ENCODE measurements around the gene FADS6.

FADS6 gene

DNA sequence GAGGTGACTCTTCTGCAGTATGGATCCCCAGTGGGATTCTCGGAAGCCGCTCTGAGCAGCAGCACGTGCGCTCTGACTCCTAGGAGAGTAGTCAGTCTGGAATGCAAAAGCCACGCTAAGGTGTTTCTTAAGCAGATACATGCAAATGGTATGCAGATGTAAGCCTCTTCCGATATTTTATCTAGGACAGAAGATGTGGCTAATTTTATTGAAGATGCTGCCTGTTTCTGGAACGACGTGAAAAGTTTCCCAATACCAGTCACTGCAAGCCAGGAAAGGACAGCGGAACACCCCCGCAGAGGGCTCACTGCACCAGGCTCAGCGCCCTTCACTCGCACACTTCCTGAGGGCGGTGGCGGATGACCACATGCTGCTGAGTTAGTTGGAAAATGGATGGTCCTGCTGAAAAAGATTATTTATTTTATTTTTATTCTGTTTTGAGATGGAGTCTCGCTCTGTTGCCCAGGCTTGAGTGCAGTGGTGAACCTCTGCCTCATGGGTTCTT lies 10.1 kb downstream of the FADS6 start:
- H2AFZ ChIP-seq (ENCODE audit: low read length, unreplicated experiment), result no peak overlapping the region
- peaks cover 36% of the 10 kb centered on the region for H3K27me3 ChIP-seq (ENCODE audit: insufficient read depth, low read length)
- no peaks in the 10 kb centered on the region for H3K79me2 ChIP-seq (ENCODE audit: control insufficient read depth, insufficient read depth, low read length, unreplicated experiment)
- no peak overlapping the region for H3K27ac ChIP-seq (ENCODE audit: low read depth, low read length)
- H3K4me1 ChIP-seq (ENCODE audit: control insufficient read depth, insufficient read depth, low read length, unreplicated experiment), result no peaks in the 10 kb centered on the region
- no peak overlapping the region for H3K4me3 ChIP-seq (ENCODE audit: low read depth, low read length)
- H3K36me3 ChIP-seq (ENCODE audit: insufficient read depth, low read length), result no peaks in the 10 kb centered on the region

DNA sequence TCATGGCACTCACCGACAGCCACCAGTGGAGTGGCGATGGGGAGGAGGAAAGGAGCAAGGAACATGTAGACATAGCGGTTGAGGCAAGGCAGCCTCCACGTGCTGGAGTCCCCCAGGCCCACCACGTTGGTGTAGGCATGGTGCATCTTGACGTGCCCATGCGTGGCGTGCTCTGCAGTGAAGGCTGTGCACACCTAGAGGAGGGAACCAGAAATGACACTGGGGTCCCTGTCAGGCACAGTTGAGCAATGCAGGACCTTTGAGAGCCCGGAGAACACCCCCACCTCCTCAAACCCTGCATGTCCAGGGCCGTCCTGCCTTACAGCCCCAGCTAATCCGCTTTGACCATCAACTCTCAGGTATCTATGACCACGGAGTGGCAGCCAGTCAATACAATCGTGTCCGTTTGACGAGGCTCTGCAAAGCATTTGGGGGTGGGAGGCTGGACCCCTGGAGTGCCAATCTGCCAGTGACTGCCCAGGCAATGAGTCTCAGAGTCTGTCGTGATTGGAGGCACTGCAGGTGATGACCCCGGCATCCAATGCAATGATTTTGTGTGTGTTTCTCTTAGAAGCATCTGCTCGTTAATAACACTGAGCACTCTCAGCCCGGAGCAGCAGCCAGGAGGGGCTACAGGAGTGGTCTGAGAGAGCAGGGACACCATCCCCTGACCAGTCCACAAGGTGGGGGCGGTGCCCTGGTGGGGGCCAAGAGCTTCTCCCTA lies 10.8 kb downstream of the FADS6 start:
- H3K4me3 ChIP-seq (ENCODE audit: low read depth, low read length), result no peak overlapping the region
- no peaks in the 10 kb centered on the region for H3K36me3 ChIP-seq (ENCODE audit: insufficient read depth, low read length)
- no peak overlapping the region for H3K27ac ChIP-seq (ENCODE audit: low read depth, low read length)
- peaks cover 36% of the 10 kb centered on the region for H3K27me3 ChIP-seq (ENCODE audit: insufficient read depth, low read length)
- H3K4me1 ChIP-seq (ENCODE audit: control insufficient read depth, insufficient read depth, low read length, unreplicated experiment), result no peaks in the 10 kb centered on the region
- no peaks in the 10 kb centered on the region for H3K79me2 ChIP-seq (ENCODE audit: control insufficient read depth, insufficient read depth, low read length, unreplicated experiment)
- H2AFZ ChIP-seq (ENCODE audit: low read length, unreplicated experiment), result no peak overlapping the region

DNA sequence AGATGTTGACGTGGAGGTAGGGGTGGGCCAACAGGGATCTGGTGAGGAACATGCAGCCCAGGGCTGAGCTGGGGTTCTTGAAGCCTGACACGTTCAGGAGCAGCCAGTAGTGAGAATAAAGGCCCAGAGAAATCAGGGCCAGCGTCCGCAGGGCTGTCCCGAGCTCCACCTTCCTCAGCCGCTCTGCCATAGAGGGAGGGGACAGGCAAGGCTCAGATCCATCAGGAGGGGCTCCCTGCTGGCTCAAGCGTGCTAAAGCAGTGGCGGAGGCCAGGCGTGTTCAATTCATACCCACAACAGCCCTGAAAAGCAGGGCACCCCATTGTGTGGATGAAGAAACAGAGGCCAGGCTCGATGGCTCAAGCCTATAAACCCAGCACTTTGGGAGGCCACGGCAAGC lies 12.4 kb downstream of the FADS6 start:
- no peak overlapping the region for H2AFZ ChIP-seq (ENCODE audit: low read length, unreplicated experiment)
- H3K36me3 ChIP-seq (ENCODE audit: insufficient read depth, low read length), result no peaks in the 10 kb centered on the region
- no peaks in the 10 kb centered on the region for H3K4me1 ChIP-seq (ENCODE audit: control insufficient read depth, insufficient read depth, low read length, unreplicated experiment)
- H3K79me2 ChIP-seq (ENCODE audit: control insufficient read depth, insufficient read depth, low read length, unreplicated experiment), result no peaks in the 10 kb centered on the region
- H3K27ac ChIP-seq (ENCODE audit: low read depth, low read length), result no peak overlapping the region
- H3K27me3 ChIP-seq (ENCODE audit: insufficient read depth, low read length), result peaks cover 26% of the 10 kb centered on the region; the same call in 1 of the 2 replicates
- no peak overlapping the region for H3K4me3 ChIP-seq (ENCODE audit: low read depth, low read length)

DNA sequence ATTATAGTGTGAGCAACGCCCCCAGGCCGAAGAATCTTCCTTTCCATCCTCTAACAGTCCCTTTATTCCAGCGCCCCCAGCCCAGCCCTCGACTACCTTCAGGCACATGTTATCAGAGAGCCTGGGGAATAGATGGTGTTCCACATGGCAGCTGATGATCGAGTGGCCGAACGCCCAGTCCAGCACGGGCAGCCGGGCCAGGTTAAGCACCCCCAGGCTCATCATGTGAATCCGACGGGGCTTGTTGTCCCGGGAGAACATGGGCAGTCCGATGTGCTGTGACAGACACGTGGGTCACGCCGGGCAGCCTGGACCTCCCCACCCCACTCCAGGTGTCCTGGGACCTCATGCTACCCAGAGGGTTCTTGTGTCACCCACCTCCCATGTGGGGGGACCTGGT lies 14.1 kb downstream of the FADS6 start:
- no peaks in the 10 kb centered on the region for H3K79me2 ChIP-seq (ENCODE audit: control insufficient read depth, insufficient read depth, low read length, unreplicated experiment)
- no peak overlapping the region for H2AFZ ChIP-seq (ENCODE audit: low read length, unreplicated experiment)

DNA sequence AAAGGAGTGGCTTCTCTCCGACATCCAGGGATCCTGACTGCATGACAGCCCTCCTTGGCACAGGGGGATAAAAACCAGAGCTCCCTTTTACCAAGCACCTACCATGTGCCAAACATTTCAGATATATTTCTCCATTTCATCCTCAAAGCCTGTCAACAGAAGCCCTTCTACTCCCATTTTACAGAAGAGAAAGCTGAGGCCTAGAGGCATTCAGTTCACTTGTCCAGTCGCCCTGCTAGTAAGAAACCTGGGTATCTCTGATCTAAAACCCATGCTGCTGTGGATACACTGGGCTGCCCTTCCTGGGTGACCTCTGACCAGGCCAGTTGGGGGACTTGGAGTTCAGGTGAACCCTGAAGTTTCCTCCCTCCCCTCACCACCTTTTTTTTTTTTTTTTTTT lies 14.8 kb downstream of the FADS6 start:
- Histone ChIP-seq H3K36me3 (ENCODE audit: insufficient read depth, low read length) (no peaks in the 10 kb centered on the region), H3K4me3 (ENCODE audit: low read depth, low read length) (no peak overlapping the region), H3K4me1 (ENCODE audit: control insufficient read depth, insufficient read depth, low read length, unreplicated experiment) (peaks cover 11% of the 10 kb centered on the region), H3K27ac (ENCODE audit: low read depth, low read length) (no peak overlapping the region), H3K27me3 (ENCODE audit: insufficient read depth, low read length) (peaks cover 19% of the 10 kb centered on the region; the same call in 1 of the 2 replicates), H2AFZ (ENCODE audit: low read length, unreplicated experiment) (no peak overlapping the region), H3K79me2 (ENCODE audit: control insufficient read depth, insufficient read depth, low read length, unreplicated experiment) (no peaks in the 10 kb centered on the region)

More for the DNA sequence above, 14.1 kb downstream of the FADS6 start:
- Histone ChIP-seq H3K27me3 (ENCODE audit: insufficient read depth, low read length) (peaks cover 20% of the 10 kb centered on the region; the same call in 1 of the 2 replicates), H3K27ac (ENCODE audit: low read depth, low read length) (no peak overlapping the region), H3K4me3 (ENCODE audit: low read depth, low read length) (no peak overlapping the region), H3K4me1 (ENCODE audit: control insufficient read depth, insufficient read depth, low read length, unreplicated experiment) (peaks cover 11% of the 10 kb centered on the region), H3K36me3 (ENCODE audit: insufficient read depth, low read length) (no peaks in the 10 kb centered on the region)

DNA sequence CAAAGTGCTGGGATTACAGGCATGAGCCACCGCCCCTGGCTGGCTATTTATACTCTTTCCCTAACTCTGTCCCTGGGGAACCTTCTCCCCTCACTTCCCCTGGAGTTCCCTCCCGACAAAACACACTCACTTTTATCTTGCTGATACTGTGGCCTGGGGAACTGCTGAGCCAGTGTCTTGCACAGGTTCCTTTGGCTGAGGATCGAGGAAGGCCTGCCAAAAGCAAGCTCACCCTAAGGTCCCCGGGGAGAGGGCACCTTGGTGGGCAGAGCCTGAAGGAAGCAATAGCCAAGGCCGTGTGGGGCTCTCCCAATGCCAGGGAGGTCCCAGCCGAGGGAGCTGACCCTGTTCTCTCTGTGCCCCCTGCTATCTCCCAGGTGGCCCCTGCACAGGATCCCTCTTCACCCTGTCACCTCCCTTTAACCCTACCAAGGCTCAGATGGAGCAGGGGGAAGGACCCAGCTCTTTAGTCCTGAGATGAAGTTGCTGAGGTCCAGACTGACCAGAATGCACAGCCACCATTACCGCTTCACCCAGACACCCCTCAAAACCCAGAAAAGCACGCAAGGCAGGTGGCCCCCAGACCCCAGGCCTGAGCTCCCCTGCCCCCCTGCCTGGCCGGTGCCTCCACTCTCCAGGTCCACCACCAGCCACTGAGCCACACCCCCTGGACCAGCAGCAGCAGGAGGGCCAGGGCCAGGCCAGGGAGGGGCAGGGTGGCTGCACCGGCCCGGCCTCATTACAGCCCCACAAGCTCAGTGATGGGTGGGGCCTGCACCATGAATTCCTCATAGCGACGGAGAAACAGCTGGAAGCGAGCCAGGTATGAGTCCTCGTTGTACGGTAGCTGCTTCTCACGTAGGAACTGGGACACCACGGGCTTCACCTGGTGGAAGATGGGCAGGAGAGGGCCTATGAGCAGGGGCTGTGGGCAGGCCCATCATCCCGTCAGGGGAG lies 15.6 kb downstream of the FADS6 start:
- H3K36me3 ChIP-seq (ENCODE audit: insufficient read depth, low read length), result no peaks in the 10 kb centered on the region
- no peak overlapping the region for H2AFZ ChIP-seq (ENCODE audit: low read length, unreplicated experiment)
- no peaks in the 10 kb centered on the region for H3K79me2 ChIP-seq (ENCODE audit: control insufficient read depth, insufficient read depth, low read length, unreplicated experiment)
- no peak overlapping the region for H3K27ac ChIP-seq (ENCODE audit: low read depth, low read length)
- peaks cover 18% of the 10 kb centered on the region; the same call in 1 of the 2 replicates for H3K27me3 ChIP-seq (ENCODE audit: insufficient read depth, low read length)
- H3K4me1 ChIP-seq (ENCODE audit: control insufficient read depth, insufficient read depth, low read length, unreplicated experiment), result peaks cover 11% of the 10 kb centered on the region
- no peak overlapping the region for H3K4me3 ChIP-seq (ENCODE audit: low read depth, low read length)

DNA sequence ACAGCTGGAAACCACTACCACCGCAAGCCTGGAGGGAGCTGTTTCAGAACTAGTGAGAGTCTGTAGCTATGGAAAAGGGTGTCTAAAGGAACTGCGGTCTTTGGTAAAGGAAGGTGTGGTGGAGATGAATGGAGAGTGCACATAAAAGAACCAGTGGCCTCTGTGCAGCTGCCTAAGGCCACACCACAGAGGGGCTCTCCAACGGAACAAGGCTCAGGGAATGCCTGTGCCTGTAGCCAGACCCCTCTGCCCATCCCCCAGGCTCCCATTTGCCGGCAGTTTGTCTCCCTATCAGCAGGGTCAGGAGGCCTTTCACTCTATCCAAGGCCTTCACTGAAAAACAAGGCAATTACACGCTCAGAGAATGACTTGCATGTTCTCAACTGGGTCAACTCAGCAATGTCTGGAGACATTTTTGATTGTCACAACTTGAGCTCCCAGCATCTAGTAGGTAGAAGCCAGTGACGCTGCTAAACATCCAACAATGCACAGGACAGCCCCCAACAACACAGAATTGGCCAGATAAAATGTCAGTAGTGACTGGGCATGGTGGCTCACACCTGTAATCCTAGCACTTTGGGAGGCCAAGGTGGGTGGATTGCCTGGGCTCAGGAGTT lies 17.3 kb downstream of the FADS6 start:
- Histone ChIP-seq H3K36me3 (ENCODE audit: insufficient read depth, low read length) (no peaks in the 10 kb centered on the region), H3K27ac (ENCODE audit: low read depth, low read length) (no peak overlapping the region), H3K4me3 (ENCODE audit: low read depth, low read length) (no peak overlapping the region), H2AFZ (ENCODE audit: low read length, unreplicated experiment) (no peak overlapping the region), H3K79me2 (ENCODE audit: control insufficient read depth, insufficient read depth, low read length, unreplicated experiment) (no peaks in the 10 kb centered on the region), H3K4me1 (ENCODE audit: control insufficient read depth, insufficient read depth, low read length, unreplicated experiment) (peaks cover 17% of the 10 kb centered on the region), H3K27me3 (ENCODE audit: insufficient read depth, low read length) (peaks cover 7% of the 10 kb centered on the region; the same call in 1 of the 2 replicates)

DNA sequence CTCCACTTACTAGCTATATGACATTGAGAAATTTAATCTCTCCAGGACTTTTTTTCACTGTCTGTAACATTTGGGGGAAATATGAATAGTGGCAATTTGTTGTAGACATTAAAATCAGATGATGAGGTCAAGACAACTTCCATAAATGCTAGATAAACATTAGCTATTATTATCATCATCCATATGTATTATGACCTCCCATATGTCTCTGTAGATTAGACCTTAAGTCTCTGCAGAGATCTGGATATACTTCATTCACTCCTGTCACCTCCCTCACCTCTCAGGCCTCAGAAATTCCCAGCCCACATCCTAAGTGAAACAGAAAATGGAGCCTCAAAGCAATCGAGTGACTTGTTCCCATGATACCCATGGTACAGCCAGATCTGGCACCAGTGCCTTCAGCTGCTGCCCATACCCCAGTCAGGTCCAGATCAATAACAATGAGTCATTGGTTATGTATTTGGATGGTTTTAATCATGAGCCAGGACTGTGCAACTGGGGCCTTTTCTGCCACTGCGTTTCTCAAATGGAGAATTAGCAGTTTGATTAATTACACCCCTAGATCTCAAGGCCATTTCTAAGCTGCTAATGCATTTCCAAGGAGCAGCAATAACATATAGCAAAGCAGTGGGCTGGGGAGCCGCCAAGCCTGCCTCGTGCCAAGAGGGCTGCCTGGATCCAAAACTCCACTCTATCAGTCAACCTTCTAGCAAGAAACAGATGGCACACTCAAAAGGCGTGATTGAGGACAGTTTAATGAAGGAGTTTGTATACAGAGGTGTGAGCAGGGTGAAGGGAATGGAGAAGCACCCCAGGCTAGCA lies 18.1 kb downstream of the FADS6 start:
- peaks cover 17% of the 10 kb centered on the region for H3K4me1 ChIP-seq (ENCODE audit: control insufficient read depth, insufficient read depth, low read length, unreplicated experiment)

DNA sequence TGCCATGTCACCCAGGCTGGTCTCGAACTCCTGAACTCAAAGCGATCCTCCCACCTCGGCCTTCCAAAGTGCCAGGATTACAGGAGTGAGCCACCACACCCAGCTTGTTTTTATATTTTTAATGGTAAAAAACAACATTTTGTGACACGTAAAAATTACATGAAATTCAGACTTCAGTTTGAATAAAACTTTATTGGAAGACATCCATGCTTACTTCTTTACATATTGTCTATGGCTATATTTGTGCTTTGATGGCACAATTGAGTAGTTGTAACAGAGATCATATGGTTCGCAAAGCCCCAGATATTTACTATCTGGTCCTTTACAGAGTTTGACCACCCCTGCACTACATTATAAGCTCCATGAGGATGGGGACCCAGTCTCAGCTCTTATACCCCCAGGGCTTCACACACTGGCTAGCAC lies 18.8 kb downstream of the FADS6 start:
- H3K79me2 ChIP-seq (ENCODE audit: control insufficient read depth, insufficient read depth, low read length, unreplicated experiment), result no peaks in the 10 kb centered on the region
- no peak overlapping the region for H3K4me3 ChIP-seq (ENCODE audit: low read depth, low read length)
- H2AFZ ChIP-seq (ENCODE audit: low read length, unreplicated experiment), result no peak overlapping the region
- H3K36me3 ChIP-seq (ENCODE audit: insufficient read depth, low read length), result no peaks in the 10 kb centered on the region
- no peak overlapping the region for H3K27ac ChIP-seq (ENCODE audit: low read depth, low read length)
- peaks cover 17% of the 10 kb centered on the region for H3K4me1 ChIP-seq (ENCODE audit: control insufficient read depth, insufficient read depth, low read length, unreplicated experiment)
- no peaks in the 10 kb centered on the region for H3K27me3 ChIP-seq (ENCODE audit: insufficient read depth, low read length)

More for the DNA sequence above, 18.1 kb downstream of the FADS6 start:
- H2AFZ ChIP-seq (ENCODE audit: low read length, unreplicated experiment), result no peak overlapping the region
- H3K4me3 ChIP-seq (ENCODE audit: low read depth, low read length), result no peak overlapping the region
- no peaks in the 10 kb centered on the region for H3K79me2 ChIP-seq (ENCODE audit: control insufficient read depth, insufficient read depth, low read length, unreplicated experiment)
- no peak overlapping the region for H3K27ac ChIP-seq (ENCODE audit: low read depth, low read length)
- no peaks in the 10 kb centered on the region for H3K36me3 ChIP-seq (ENCODE audit: insufficient read depth, low read length)
- no peaks in the 10 kb centered on the region for H3K27me3 ChIP-seq (ENCODE audit: insufficient read depth, low read length)
